Effector CD4-positive, alpha-beta T cell (primary cell): Measurements from ENCODE around the gene MORN1.

ENCODE experiments used
- DNase-seq: peaks from one replicate; pipeline ENCODE4 v3.0.0-alpha.2; 2020

Gene MORN1

GRCh38 chr1:2287649-2288048, 103.7 kb downstream of the MORN1 start:
- no peak for DNase-seq

GRCh38 chr1:2286923-2287322, 104.4 kb downstream of the MORN1 start:
- no peak for DNase-seq

- DNase-seq: no peak
Observed at GRCh38 chr1:2284932-2285331, 106.4 kb downstream of the MORN1 start.

DNA sequence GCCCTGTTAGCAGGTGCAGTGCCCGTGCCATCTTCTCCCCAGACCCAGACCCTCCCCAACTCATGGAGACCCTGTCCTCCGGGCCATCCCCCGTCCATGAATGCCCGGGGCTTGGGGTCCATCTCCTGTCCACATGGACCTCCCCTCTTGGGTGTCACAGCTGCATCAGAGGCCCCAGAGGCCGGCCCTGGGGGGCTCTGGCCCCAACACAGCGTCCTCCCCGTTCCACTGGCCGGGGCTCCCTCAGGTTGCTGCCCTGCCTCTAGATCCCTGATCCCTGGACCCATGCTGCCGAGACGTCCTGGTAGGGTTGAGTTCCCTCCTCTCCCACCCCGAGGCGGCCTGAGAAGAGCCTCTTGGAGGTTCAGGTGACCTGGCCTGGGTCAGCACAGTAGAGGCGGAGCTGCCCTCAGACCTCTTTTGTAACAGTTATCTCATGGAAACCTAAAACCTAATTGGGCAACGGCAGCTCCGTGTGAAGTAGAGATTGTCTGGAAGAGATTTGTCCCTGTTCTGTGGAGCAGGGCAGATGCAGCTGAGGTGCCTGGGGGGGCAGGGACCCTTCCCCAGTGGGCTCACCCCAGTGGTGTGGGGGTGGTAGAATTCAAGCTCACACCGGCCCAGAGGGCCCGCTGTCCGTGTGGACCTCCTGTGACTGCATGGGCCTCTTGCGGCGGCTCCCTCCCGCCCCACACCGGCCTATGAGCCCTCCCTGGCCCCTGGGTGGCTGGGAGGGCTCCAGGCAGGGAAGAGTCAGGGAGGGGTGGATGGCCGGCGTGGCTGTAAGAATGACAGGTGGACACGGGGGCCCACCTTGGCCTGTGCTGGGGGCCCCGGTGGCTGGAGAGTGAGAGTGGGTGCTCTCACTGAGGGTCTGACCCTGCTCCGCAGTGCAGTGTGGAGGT, 107.1 kb downstream of the MORN1 start:
- DNase-seq: no peak

- DNase-seq: no peak
Observed at GRCh38 chr1:2283371-2283990, 107.9 kb downstream of the MORN1 start.

DNA sequence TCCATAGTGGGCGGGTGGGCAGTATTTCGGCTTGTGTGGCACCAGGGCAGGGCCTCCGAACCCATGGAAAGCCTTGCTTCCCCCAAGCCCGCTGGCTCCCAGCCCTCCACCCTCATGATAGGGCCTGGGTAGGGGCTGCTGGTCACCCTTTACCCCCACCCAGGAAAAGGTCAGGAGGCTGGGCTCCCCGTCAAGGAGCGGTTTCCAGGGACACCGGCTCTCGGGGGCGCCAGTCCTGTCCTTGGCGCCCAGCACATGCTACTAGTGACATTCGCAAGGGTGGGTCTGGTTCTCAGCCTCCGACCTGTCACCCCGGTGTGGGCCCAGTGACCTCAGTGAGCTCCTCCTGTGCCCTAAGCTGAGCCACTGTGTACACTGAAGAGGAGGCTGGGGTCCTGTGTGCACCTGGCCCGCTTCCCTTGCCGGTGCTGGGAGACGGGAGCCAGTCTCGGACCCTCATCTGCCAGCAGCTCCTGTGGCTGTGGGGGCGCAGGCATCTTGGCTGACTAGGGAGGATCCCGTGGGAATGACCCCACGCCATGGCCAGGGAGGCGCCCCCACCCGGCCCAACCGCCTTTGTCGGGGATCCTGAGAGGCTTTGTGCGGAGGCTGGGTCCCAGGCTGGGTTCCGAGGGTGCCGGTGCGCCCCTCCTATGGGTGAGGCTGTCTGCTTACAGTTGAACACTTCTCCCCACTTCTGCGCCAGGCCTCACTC, 108.6 kb downstream of the MORN1 start:
- DNase-seq: no peak

DNA sequence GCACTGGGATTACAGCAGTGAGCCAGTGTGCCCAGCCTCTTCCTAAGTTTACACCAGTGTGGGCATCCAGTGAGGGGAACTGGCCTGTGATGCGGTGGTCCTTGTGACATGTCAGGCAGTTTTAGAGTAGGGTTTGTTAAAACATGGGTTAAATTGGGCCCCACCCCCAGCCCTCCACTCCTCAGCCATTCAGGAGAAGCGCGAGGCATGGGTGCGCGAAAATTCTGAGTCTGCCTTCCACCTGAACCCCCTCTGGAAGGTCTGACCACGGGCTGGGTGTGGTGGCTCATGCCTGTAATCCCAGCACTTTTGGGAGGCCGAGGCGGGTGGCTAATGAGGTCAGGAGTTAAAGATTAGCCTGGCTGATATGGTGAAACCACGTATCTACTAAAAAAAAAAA, 111.5 kb downstream of the MORN1 start:
- no peak for DNase-seq

DNA sequence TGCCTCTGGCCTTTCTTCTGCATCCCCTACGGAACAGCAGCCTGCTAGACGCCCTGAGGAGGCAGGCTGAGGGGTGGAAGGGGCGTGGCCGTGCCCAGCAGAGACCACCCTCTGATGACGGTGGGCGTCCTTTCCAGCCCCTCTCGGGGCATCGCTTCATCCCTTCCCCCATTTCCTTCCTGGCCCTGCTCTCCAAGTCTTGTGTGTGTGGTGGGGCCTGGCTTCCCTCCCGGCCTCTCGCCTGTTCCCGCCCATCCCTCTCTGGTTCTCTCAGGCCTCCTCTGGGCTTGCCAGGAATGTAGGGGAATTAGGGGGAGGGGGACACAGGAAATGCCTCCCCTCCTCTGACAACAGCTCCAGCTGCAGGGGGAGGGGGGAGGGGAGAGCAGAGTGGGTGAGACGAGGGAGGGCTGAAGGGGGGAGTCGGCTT, 112.1 kb downstream of the MORN1 start:
- DNase-seq: no peak

DNA sequence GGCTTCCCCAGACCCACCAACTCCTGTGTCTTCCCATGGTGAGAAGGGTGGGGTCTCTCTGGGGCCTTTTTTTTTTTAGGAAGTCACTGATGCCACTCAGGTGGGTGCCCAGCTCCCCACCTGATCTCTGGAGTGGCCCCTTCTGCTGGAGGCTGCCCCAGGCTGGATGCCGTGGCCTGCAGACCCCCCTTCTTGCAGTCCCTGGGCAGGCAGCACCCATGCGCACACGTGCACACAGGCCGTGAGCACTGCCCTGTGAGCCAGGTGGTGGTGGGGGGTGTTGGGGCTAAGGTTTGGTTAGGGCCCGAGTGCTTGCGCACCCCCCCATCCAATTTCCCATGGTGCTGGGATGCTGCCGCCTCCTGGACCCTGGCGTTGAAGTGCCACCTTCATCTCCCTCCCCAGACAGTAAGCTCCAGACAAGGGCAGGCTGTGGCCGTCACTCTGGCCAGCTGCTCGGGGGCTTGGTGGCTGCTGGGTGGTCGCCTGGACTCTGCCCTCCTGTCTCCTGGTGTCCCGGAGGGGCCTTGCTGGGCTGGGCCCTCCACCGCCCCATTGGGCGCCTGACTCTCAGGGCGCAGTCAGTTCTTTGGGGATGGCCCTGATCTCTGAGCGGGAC, 112.7 kb downstream of the MORN1 start:
- no peak for DNase-seq

DNA sequence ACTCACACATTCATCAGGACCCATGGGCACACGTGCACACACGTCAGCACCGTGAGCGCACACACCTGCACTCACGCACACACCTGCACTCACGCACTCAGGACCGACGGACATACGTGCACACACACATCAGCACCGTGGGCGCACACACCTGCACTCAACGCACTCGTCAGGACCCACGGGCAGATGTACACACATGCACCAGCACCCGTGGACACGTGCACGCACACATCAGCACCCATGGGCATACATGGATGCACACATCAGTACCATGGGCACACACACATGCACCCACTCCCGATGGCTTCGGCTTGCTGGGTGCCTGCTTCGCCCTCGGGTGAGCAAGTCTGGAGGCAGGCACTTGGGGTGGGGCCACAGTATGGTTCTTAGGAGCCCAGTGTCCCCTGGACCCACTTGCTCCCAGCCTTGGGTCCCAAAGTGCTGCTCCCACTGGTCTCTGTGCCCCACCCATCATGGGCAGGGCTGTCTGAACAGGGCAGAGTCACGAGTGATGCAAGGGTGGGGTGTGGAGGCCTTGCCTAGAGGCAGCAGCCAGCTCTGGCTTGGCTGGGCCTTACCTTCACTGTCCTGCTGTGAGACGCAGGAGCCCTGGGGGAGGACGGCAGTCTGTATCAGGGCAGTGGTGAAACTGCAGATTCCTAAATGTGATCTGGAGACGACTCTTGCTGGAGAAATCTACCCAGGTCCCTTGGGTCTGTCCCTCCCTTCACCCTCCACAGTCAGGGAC, 113.4 kb downstream of the MORN1 start:
- DNase-seq: no peak

GRCh38 chr1:2276803-2277580, 114.4 kb downstream of the MORN1 start:
- no peak for DNase-seq

GRCh38 chr1:2275796-2276536, 115.4 kb downstream of the MORN1 start:
- DNase-seq: no peak

- no peak for DNase-seq
Observed at GRCh38 chr1:2274929-2275475, 116.4 kb downstream of the MORN1 start.

GRCh38 chr1:2274231-2274928, 117.0 kb downstream of the MORN1 start:
- no peak for DNase-seq

- DNase-seq: no peak
Observed at GRCh38 chr1:2273401-2274090, 117.8 kb downstream of the MORN1 start.

DNA sequence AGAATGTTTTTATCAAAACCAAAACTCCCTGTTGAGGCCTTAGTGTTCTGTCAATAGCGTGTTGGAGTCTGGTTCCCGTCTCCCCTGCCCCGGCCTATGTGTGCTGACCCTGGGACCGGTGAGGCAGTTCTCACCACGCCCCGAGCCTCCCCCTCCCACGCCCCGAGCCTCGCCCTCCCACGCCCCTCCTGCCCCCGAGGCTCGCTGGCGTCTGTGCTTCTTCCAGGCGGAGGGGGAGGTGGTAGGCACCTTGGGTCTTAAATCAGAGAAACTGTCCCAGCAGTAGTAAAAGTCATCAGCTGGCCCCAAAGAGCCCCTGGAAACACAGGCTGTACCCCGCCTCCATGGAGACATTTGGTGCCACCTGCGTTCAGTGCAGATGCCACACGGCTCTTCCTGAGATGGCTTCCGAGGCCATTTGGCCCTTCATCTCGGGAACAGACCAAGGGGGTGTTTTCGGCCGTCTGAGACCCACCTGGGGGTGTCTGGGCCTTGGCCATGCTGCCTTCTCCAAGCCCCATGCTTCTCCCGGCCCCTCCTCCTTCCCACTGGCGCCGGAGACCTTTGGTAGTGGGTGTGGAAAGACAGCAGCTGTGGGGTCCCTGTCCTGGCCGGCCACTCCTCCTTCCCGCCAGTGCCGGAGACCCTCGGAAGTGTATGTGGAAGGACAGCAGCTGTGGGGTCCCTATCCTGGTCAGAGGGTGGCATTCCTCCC, 118.5 kb downstream of the MORN1 start:
- no peak for DNase-seq

GRCh38 chr1:2271841-2272655, 119.3 kb downstream of the MORN1 start:
- no peak for DNase-seq
